HEK293 (cell line): ENCODE measurements around the gene RASSF1.

Source experiments
- CTCF ChIA-PET: fragments of 350-600 bp; formaldehyde crosslinking; extraction: SDS; loops from one replicate; lab custom pipeline; 2021; ENCODE audit warnings: antibody characterized with exemption; lab: Yijun Ruan, JAX
- POLR2A ChIA-PET: fragments of 300-600 bp; formaldehyde crosslinking; extraction: SDS; loops from one replicate; lab custom pipeline; 2020; ENCODE audit warnings: antibody characterized with exemption, inconsistent platforms; lab: Yijun Ruan, JAX
- H3K27ac ChIP-seq: fragments of 200-500 bp; sonication (Bioruptor generic); 2 replicates; pipeline ENCODE4 v1.5.1; 2014; ENCODE audit warnings: low read depth, low read length, control low read depth, inconsistent platforms; ENCODE audit errors: extremely low read depth
- H3K36me3 ChIP-seq, 2 experiments: fragments of 200-500 bp in 1 of 2; sonication (Bioruptor generic) in 1 of 2; 1 replicate in 1 of 2; 2 replicates in 1 of 2; pipeline ENCODE4 v1.5.1; 2014 to 2017; ENCODE audit warnings: inconsistent platforms in 2 of 2, low read length in 2 of 2; ENCODE audit not compliant: control insufficient read depth in 2 of 2, insufficient read depth in 1 of 2
- H3K4me1 ChIP-seq: fragments of 200-500 bp; sonication (Bioruptor generic); 2 replicates; pipeline ENCODE4 v1.5.1; 2014; ENCODE audit warnings: mild to moderate bottlenecking, low read length, inconsistent platforms; ENCODE audit not compliant: control insufficient read depth, insufficient read depth
- H3K4me3 ChIP-seq: 2 replicates; pipeline ENCODE4 v1.5.1; 2011; ENCODE audit warnings: low read depth, mild to moderate bottlenecking, control low read depth, low read length, moderate library complexity
- H3K9me3 ChIP-seq: fragments of 200-500 bp; sonication (Bioruptor generic); 2 replicates; pipeline ENCODE4 v1.5.1; 2014; ENCODE audit warnings: low read depth, low read length, inconsistent platforms; ENCODE audit not compliant: control insufficient read depth, insufficient read depth
- GLI2 ChIP-seq: fragments of 450-650 bp; formaldehyde crosslinking; IDR thresholded peaks from 2 replicates; pipeline ENCODE4; 2017; ENCODE audit warnings: missing biosample characterization, missing genetic modification characterization, low read depth, borderline replicate concordance
- HOXA7 ChIP-seq: sonication (generic); formaldehyde crosslinking; IDR thresholded peaks from 2 replicates; pipeline ENCODE4 v1.8.1; 2022; ENCODE audit warnings: missing genetic modification reagents, borderline replicate concordance
- IKZF3 ChIP-seq: fragments of 450-650 bp; IDR thresholded peaks from 2 replicates; pipeline ENCODE4 v1.5.0; 2018; ENCODE audit warnings: missing biosample characterization, mild to moderate bottlenecking, missing genetic modification characterization, moderate library complexity
- SP2 ChIP-seq: fragments of 450-650 bp; formaldehyde crosslinking; IDR thresholded peaks from 2 replicates; pipeline ENCODE4 v1.5.1; 2016; ENCODE audit warnings: missing biosample characterization, missing genetic modification characterization
- SP3 ChIP-seq: fragments of 450-650 bp; formaldehyde crosslinking; IDR thresholded peaks from 2 replicates; pipeline ENCODE4 v1.5.1; 2016; ENCODE audit warnings: missing biosample characterization, missing genetic modification characterization
- ZIC2 ChIP-seq: fragments of 450-650 bp; formaldehyde crosslinking; IDR thresholded peaks from 2 replicates; pipeline ENCODE4 v1.5.1; 2016; ENCODE audit warnings: missing biosample characterization, missing genetic modification characterization
- ZNF112 ChIP-seq: fragments of 450-650 bp; formaldehyde crosslinking; IDR thresholded peaks from 2 replicates; pipeline ENCODE4 v1.5.0; 2017; ENCODE audit warnings: missing biosample characterization, missing genetic modification characterization
- ZNF121 ChIP-seq: fragments of 450-650 bp; formaldehyde crosslinking; IDR thresholded peaks from 2 replicates; pipeline ENCODE4 v1.5.1; 2016; ENCODE audit warnings: missing biosample characterization, missing genetic modification characterization
- ZNF140 ChIP-seq: fragments of 450-650 bp; formaldehyde crosslinking; IDR thresholded peaks from 2 replicates; pipeline ENCODE4 v1.5.1; 2016; ENCODE audit warnings: missing biosample characterization, missing genetic modification characterization
- ZNF155 ChIP-seq: fragments of 450-650 bp; formaldehyde crosslinking; IDR thresholded peaks from 2 replicates; pipeline ENCODE4 v1.5.1; 2016; ENCODE audit warnings: missing biosample characterization, missing genetic modification characterization
- ZNF221 ChIP-seq: fragments of 450-650 bp; formaldehyde crosslinking; IDR thresholded peaks from 2 replicates; pipeline ENCODE4 v1.5.1; 2017; ENCODE audit warnings: missing biosample characterization, missing genetic modification characterization, borderline replicate concordance
- ZNF223 ChIP-seq: fragments of 450-650 bp; formaldehyde crosslinking; IDR thresholded peaks from 2 replicates; pipeline ENCODE4 v1.5.1; 2016; ENCODE audit warnings: missing biosample characterization, missing genetic modification characterization
- ZNF23 ChIP-seq: fragments of 450-650 bp; formaldehyde crosslinking; IDR thresholded peaks from 2 replicates; pipeline ENCODE4 v1.5.1; 2016; ENCODE audit warnings: missing biosample characterization, missing genetic modification characterization, borderline replicate concordance
- ZNF239 ChIP-seq: fragments of 450-650 bp; formaldehyde crosslinking; IDR thresholded peaks from 2 replicates; pipeline ENCODE4 v1.5.1; 2016; ENCODE audit warnings: missing biosample characterization, missing genetic modification characterization
- ZNF311 ChIP-seq: fragments of 450-650 bp; formaldehyde crosslinking; IDR thresholded peaks from 2 replicates; pipeline ENCODE4 v1.5.1; 2017; ENCODE audit warnings: missing biosample characterization, missing genetic modification characterization, borderline replicate concordance
- ZNF404 ChIP-seq: fragments of 450-650 bp; formaldehyde crosslinking; IDR thresholded peaks from 2 replicates; pipeline ENCODE4 v1.5.1; 2017; ENCODE audit warnings: missing biosample characterization, missing genetic modification characterization
- ZNF433 ChIP-seq: fragments of 450-650 bp; formaldehyde crosslinking; IDR thresholded peaks from 2 replicates; pipeline ENCODE4 v1.5.1; 2016; ENCODE audit warnings: missing biosample characterization, missing genetic modification characterization, low read depth
- ZNF510 ChIP-seq: fragments of 450-650 bp; formaldehyde crosslinking; IDR thresholded peaks from 2 replicates; pipeline ENCODE4 v1.5.1; 2018; ENCODE audit warnings: mild to moderate bottlenecking, missing genetic modification characterization, missing biosample characterization; ENCODE audit not compliant: insufficient replicate concordance
- ZNF530 ChIP-seq: fragments of 450-650 bp; formaldehyde crosslinking; IDR thresholded peaks from 2 replicates; pipeline ENCODE4 v1.5.1; 2016; ENCODE audit warnings: low read depth, missing biosample characterization, missing genetic modification characterization
- ZNF544 ChIP-seq: fragments of 450-650 bp; formaldehyde crosslinking; IDR thresholded peaks from 2 replicates; pipeline ENCODE4 v1.5.0; 2017; ENCODE audit warnings: missing biosample characterization, missing genetic modification characterization
- ZNF585B ChIP-seq: fragments of 450-650 bp; formaldehyde crosslinking; IDR thresholded peaks from 2 replicates; pipeline ENCODE4 v1.5.1; 2016; ENCODE audit warnings: missing biosample characterization, missing genetic modification characterization
- ZNF776 ChIP-seq: fragments of 450-650 bp; formaldehyde crosslinking; IDR thresholded peaks from 2 replicates; pipeline ENCODE4 v1.5.0; 2017; ENCODE audit warnings: missing biosample characterization, missing genetic modification characterization, borderline replicate concordance
- ZNF830 ChIP-seq: fragments of 450-650 bp; IDR thresholded peaks from 2 replicates; pipeline ENCODE4 v1.5.0; 2018; ENCODE audit warnings: missing biosample characterization, missing genetic modification characterization, low read depth, mild to moderate bottlenecking, moderate library complexity
- TF ChIP-seq, protein P1 (sequence below): fragments of 450-650 bp; formaldehyde crosslinking; IDR thresholded peaks from 2 replicates; pipeline ENCODE4 v1.5.1; 2016; ENCODE audit warnings: missing biosample characterization, missing genetic modification characterization
- TF ChIP-seq, protein P2 (sequence below): fragments of 450-650 bp; formaldehyde crosslinking; IDR thresholded peaks from 2 replicates; pipeline ENCODE4 v1.5.1; 2016; ENCODE audit warnings: missing biosample characterization, missing genetic modification characterization

Gene RASSF1

DNA sequence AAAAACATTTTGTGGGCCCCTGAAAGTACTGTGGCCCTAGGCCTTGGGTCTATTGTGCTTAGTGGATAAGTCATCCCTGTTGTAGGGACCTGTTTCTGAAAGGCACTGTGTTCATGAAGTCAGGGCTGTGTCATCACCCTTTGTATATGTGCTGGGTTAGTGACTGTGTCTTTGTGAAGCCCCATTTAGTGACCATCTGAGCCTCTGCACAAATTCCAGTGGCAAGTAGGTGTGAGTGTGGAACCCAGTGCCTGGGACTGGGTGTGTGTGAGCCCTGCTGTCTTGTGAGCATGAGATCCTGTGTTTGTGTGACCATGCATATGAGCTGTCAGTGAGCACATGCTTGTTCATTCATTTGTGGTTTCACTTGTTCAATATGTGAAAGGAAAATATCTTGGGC is 36.0 kb downstream of the RASSF1 start:
- ChIA-PET CTCF (no interaction called here), POLR2A (interaction anchor here (0.6 kb wide), 1 partner anchor 29 kb away, joined by 3 read pairs; no protein-coding TSS in a partner anchor)
- Histone ChIP-seq H3K9me3 (no peaks in the 10 kb centered on the region), H3K36me3 (no peaks in the 10 kb centered on the region), H3K4me3 (no peak overlapping the region), H3K4me1 (no peaks in the 10 kb centered on the region), H3K27ac (no peak overlapping the region)
- TF ChIP-seq, protein P1, sequence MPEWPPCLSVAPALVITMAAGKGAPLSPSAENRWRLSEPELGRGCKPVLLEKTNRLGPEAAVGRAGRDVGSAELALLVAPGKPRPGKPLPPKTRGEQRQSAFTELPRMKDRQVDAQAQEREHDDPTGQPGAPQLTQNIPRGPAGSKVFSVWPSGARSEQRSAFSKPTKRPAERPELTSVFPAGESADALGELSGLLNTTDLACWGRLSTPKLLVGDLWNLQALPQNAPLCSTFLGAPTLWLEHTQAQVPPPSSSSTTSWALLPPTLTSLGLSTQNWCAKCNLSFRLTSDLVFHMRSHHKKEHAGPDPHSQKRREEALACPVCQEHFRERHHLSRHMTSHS (tag by site-specific recombination), result no peak
- TF ChIP-seq ZNF433 (no peak), ZNF223 (tag by site-specific recombination) (no peak), ZNF155 (tag by site-specific recombination) (no peak), ZNF830 (tag by site-specific recombination) (no peak), ZNF311 (tag by site-specific recombination) (no peak), ZNF510 (no peak), ZNF404 (tag by site-specific recombination) (no peak), ZNF239 (tag by site-specific recombination) (no peak), HOXA7 (no peak), ZNF221 (tag by site-specific recombination) (no peak), ZNF776 (tag by site-specific recombination) (no peak), ZNF112 (no peak), GLI2 (tag by site-specific recombination) (no peak), ZNF23 (tag by site-specific recombination) (no peak), ZIC2 (no peak)

DNA sequence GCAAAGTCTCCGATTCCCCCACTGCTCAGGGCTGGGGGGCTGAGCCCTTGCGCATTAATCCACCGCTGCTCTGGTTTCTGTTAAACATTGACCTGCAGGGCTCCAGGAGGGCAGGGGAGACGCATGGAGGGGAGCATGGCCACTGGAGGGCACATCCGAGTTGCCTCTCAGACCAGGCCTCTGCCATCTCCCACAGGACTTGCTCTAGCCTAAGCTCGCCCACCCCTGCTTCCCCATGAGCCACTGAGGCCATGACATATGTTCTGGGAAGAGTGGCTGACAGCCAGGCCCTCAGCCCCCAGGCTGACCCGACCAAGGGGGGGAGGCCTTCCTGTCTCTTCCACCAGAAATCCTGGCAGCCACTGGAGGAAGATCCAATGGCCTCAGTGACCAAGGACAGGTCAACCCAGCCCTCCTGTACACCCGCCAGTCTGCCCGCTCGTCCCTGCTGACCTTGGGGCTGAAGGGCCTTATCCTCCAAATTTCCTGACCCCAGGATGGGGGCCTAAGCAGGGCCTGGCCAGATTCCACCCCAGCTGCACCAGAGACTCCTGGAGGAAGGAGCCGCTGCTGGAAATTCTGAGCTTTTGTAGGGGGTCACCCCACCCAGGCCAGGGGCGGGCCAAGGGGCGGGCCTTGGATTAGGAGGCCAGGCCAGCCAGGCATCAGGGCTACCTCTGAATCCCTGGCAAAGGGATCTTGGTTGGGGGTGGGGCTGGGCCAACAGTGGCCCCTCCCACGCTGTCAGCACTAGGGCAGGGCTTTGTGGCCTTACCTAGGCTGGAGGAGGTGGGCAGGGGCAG is 37.4 kb downstream of the RASSF1 start, which contains the start of gene HYAL1:
TSS of gene HYAL1 (minus strand) at position 562 of the 803 bp plus-strand sequence. CDS start 618 bp downstream, outside the sequence.
- no peaks in the 10 kb centered on the region for H3K36me3 ChIP-seq
- no peaks in the 10 kb centered on the region for H3K4me1 ChIP-seq
- H3K27ac ChIP-seq, result no peak within 1 kb of the TSS
- no peaks in the 10 kb centered on the region for H3K9me3 ChIP-seq
- POLR2A ChIA-PET, result interaction anchor here (0.7 to 1.5 kb wide), 2 partner anchors 11 to 25 kb away, joined by 4 to 5 read pairs; partner anchors contain the start of gene IFRD2
- H3K4me3 ChIP-seq, result no peak within 1 kb of the TSS
- CTCF ChIA-PET, result interaction anchor here (1.3 kb wide), 1 partner anchor 22 kb away, joined by 4 read pairs; no protein-coding TSS in a partner anchor
- TF ChIP-seq SP2 (tag by site-specific recombination) (peak; percentile 51; the same call in 1 of the 2 replicates), ZNF585B (tag by site-specific recombination) (no peak), ZNF544 (tag by site-specific recombination) (no peak), ZNF155 (tag by site-specific recombination) (no peak), ZNF530 (tag by site-specific recombination) (no peak), ZNF140 (tag by site-specific recombination) (no peak), SP3 (tag by site-specific recombination) (peak; percentile 47; the same call in 1 of the 2 replicates), IKZF3 (no peak), ZNF121 (no peak)
- TF ChIP-seq, protein P2, sequence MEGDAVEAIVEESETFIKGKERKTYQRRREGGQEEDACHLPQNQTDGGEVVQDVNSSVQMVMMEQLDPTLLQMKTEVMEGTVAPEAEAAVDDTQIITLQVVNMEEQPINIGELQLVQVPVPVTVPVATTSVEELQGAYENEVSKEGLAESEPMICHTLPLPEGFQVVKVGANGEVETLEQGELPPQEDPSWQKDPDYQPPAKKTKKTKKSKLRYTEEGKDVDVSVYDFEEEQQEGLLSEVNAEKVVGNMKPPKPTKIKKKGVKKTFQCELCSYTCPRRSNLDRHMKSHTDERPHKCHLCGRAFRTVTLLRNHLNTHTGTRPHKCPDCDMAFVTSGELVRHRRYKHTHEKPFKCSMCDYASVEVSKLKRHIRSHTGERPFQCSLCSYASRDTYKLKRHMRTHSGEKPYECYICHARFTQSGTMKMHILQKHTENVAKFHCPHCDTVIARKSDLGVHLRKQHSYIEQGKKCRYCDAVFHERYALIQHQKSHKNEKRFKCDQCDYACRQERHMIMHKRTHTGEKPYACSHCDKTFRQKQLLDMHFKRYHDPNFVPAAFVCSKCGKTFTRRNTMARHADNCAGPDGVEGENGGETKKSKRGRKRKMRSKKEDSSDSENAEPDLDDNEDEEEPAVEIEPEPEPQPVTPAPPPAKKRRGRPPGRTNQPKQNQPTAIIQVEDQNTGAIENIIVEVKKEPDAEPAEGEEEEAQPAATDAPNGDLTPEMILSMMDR (tag by site-specific recombination), result 0 out of 2 replicates have a peak, but pooled peaks have one; percentile 23
- TF ChIP-seq, all 188 proteins: peak for 3
